GM19240 (cell line): ENCODE data around the gene SCGN.

Experiments
- DNase-seq: peaks from one replicate; pipeline ENCODE4 v3.0.0; 2011; ENCODE audit warnings: low spot score; ENCODE audit not compliant: insufficient read length

The SCGN gene

DNA sequence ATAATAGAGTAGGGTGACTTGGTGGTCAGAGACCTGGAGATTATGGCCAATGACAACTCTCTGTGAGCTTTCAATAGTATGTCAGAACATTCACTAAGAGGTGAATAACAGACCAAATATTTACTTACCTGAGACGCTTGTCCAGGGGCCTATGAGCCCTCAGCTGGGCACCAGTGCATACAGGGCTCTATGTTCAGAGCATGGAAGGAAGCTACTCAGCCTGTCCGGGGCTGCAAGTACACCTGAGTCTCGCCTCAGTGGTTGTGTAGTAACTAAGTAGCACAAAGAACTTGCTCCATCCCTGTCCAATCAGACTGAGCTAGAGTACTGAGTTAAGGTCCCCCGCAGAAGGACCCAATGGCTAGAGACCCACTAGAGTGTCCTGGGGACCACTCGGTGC is 11.6 kb upstream of the SCGN start:
- no peak for DNase-seq

DNA sequence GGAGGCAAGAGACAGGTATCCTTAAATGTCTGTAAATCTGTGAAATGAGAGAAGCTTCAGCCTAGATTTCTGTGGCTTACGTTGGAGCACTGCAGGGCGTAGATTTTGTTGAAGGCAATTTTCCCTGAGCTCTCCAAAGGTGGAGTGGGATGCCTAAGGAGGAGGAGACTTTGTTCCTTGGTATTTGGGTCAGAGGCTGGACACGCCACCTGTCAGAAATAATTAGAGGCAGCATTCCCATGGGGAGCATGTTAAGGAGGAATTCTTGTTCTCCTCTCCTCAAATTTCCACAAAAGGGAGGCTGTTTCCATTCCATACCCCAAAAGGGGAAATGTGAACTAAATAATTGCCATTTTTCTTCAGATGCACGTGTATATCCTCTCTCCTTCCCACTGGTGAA is 11.1 kb upstream of the SCGN start:
- no peak for DNase-seq

GRCh38 chr6:25641377-25641776 is 10.6 kb upstream of the SCGN start:
- DNase-seq: no peak

- DNase-seq: no peak
Observed at GRCh38 chr6:25641940-25642666, 9.9 kb upstream of the SCGN start.

DNA sequence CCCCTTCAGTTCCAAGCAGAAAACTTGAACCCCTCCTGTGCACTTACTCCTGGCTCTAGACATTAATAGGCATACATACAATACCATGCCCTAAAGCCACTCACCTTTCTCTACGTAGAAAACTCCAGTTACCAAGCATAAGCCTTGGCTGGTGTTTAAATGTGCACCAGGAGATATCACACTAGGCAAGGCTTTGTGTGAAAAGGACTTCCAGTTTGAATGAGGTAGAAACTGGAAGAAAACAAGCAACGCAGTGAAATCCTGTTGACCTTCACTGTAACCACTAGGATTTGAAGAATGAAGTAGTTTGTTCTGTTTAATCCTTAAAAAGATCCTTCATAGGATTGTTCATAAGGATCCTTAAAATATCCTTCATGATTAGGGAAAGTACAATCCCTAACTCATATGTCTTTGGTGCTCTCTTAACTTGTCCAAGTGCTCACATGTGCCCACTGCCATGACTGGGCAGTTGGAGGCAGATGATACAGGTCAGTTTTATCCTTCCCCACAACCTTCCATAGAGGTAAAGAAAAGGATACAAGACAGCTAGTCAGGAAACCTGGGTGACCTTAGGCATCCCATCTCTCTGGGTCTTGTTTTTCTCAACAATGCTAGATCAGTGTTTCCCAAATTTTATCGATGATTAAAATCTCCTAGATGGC is 9.2 kb upstream of the SCGN start:
- DNase-seq: no peak

- no peak for DNase-seq
Observed at GRCh38 chr6:25645916-25646315, 6.1 kb upstream of the SCGN start.

DNA sequence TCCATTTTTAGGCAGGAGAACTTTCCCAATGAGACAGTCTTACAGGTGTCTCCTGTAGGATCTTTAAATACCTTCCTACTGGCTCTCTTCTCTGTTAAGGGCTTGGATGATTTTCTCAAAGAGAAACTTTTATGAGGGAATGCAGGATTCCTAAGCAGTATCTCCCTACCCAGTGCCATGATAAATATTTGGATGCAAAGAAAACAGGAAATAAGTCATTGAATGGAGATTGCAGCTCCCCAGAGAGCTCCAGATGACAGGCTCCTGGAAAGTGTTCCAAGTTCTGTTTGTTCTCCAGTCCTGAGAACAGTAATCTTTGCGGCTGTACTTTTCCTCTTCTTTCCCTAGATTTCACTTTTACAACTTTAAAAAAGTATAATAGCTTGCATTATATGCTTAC is 2.4 kb upstream of the SCGN start:
- DNase-seq: no peak

- no peak for DNase-seq
Observed at GRCh38 chr6:25655723-25656122, 3.7 kb downstream of the SCGN start.

- no peak for DNase-seq
Observed at GRCh38 chr6:25659633-25660368, 7.8 kb downstream of the SCGN start.

- no peak for DNase-seq
Observed at GRCh38 chr6:25660512-25660911, 8.5 kb downstream of the SCGN start.

DNA sequence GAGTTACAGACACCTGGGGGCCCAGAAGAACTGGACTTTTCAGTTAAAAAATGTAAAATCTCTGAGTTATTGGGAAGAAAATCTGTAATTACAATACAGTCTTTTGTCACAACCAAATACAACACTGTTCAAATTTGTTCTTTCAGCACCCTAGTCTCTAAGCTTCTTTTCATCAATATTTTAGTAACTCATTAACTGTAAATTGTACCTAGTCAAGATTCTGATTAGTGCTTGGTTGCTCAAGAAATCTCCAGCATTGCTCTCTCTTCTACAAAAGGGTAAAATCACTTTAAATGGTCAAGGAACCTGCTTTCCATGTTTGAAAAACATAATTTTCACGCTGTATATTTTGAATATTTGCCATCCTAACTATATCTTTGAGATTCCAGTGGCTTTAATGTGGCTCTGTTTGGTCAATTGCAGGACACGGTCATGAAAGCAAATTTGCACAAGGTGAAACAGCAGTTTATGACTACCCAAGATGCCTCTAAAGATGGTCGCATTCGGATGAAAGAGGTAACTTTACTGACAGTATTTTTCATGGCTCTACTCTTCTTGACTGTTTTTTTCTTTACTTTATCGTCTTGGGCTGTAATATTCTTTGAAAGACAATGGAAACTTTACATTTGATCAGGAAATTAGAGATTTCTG is 9.2 kb downstream of the SCGN start:
- DNase-seq: no peak

DNA sequence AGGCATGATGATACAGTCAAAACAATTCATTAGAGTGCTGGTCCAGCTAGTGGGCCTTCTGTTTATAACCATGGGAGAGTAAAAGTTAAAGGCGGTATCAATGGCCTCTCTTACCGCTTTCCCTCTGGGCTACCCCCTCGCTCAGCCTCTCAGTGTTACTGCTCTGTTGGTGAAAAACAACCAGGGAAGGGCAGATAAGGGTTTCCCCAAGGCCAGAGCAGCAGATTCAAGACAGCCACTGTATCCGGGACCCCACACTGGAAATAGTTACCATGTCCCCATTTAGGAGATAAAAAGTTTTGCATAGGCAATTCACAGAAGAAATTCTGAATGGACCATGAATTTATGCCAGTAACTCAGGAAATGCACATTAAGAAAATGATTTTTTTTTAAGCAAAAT is 13.4 kb downstream of the SCGN start:
- no peak for DNase-seq

- no peak for DNase-seq
Observed at GRCh38 chr6:25669413-25669812, 17.4 kb downstream of the SCGN start.

- DNase-seq: no peak
Observed at GRCh38 chr6:25670208-25670607, 18.2 kb downstream of the SCGN start.

GRCh38 chr6:25670793-25671513 is 18.9 kb downstream of the SCGN start:
- no peak for DNase-seq

DNA sequence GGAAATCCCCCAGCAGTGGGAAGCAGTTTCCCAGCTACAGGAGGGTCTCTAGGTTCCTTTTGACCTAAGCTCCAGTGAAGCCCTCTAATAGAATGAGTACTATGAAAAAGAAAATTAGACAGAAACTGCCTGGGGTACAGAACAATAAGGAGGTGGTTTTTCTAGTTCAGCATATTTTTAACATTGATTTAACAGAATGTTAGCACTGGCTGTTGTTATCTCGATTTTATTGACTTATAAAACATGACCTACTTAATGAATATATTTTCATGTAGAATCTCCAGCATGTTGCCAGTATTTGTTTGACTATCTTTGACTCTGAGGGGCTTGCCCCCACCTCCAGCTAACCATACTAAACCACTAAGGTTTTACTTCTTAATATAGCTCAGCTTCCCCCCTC is 19.6 kb downstream of the SCGN start:
- DNase-seq: no peak

DNA sequence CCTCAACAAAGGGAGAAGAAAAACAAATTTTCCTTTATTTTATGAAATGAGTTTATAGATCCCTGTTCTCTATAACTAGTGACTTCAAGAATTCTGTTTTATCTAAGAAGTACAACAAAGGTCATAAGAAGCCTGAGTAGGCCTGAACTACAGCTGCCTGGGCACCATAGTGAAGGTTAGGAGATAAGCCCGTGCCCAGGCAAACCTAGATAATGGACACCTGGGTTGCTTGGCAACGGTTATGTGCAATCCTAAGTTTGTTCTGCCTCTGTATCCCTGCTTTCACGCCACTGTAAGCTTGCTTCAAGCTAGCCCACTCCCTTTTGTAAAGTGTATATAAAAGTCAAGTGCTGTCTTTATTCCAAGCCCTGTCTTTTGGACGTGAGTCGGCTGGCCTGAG is 23.2 kb downstream of the SCGN start:
- no peak for DNase-seq

DNA sequence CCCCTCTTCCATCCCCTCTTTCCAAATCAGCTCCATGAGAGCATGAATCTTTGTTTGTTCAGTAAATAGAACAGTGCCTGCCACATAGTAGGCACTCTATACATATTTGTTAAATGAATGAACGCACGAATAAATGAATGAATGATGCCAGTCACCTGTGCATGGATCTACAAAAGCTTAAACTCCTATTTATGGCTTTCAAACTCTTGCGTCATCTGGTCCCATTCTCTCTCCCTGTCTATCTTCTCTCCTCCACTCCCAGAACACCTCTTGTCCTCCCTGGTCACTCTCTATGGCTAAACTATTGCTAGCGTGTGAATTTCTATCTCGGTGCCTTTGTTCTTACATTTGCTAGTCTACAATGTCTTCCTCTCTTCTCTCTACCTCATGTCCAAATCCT is 24.8 kb downstream of the SCGN start:
- DNase-seq: no peak

DNA sequence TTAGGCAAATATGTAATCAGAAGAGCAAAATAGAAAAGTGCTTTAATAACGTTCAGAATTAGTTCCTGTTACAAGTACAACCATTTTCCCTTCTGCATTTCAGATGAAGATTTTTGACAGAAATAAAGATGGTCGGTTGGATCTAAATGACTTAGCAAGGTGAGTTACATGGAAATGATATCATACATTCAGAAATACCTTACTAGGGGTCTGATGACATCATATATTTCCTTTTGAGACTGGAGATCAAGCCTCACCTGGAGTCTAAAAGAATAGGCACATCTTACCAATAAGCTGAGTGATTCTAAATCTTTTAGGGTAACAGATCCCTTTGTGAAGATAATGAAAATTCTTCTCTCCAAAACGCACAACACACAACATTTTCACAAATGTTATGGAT is 29.8 kb downstream of the SCGN start:
- DNase-seq: no peak

GRCh38 chr6:25682324-25682723 is 30.3 kb downstream of the SCGN start:
- no peak for DNase-seq

DNA sequence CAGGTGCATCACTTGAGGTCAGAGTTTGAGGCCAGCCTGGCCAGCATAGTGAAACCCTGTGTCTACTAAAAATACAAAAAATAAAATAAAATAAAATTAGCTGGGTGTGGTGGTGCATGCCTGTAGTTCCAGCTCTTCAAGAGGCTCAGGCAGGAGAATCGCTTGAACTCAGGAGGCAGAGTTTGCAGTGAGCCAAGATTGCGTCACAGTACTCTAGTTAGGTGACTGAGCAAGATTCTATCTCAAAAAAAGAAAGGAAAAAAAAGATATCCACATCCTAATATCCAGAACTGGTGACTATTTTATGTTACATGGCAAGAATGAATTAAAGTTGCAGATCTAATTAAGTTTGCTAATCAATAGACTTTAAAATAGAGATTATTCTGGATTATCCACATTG is 32.5 kb downstream of the SCGN start:
- no peak for DNase-seq
